Left colon (tissue), 2 donors: ENCODE data around the gene TAF9B. TPM values are rescaled to one million over a fixed set of nuclear protein-coding genes. Genes with fewer than 3 reads are reported as not detected.
A peak's percentile ranks its signal among the peaks of the same experiment; 100 is the strongest.
"Not testable (repeated sequence)": the region's sequence is repeated elsewhere in the genome, so short reads cannot be mapped to it uniquely, and the experiment has no call there.

Experiments
- ATAC-seq: fragments of 200-7000 bp; cut with Tn5 transposase; one replicate; pipeline ENCODE4 v1.9.1; 2020; ENCODE audit warnings: mild to moderate bottlenecking, moderate library complexity
- DNase-seq, 2 donors: peaks; one replicate each; pipeline ENCODE4 v3.0.0-alpha.2; 2020
- intact Hi-C, 2 donors: fragments of 100-400 bp; cut with DNase I in 1 of 2; cut with micrococcal nuclease in 1 of 2; formaldehyde crosslinking; loops; one replicate each; pipeline versions ENCODE4 v1.11.2 to v1.14.0; 2022; cut with DNase I, micrococcal nuclease
- long read RNA-seq: library from polyadenylated mRNA; unstranded; transcript quantifications from one replicate; pipeline ENCODE4 v2.0.0, GENCODE V29; 2021
- total RNA-seq, 2 donors: library from RNA; stranded (reverse); fragmentation: NEBNext Ultra II Directional; extraction: Animal tissue kit (Norgen Biotek cat#: 25700); gene quantifications; one replicate each; pipeline ENCODE4 v1.2.1, GENCODE V29; 2021
- donor health status: DM: no; HTN: no; CAD: no.
- donor health status: DM: yes; HTN: yes; CAD: no.

TAF9B gene, protein sequence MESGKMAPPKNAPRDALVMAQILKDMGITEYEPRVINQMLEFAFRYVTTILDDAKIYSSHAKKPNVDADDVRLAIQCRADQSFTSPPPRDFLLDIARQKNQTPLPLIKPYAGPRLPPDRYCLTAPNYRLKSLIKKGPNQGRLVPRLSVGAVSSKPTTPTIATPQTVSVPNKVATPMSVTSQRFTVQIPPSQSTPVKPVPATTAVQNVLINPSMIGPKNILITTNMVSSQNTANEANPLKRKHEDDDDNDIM
- 1 to 10 TPM; 3.7 to 5.4 TPM for total RNA-seq
- long read RNA-seq, partial matches to known transcripts = 0 of 3 reads
- long read RNA-seq, other reads (novel, unspliced or antisense) = 0 of 3 reads

DNA sequence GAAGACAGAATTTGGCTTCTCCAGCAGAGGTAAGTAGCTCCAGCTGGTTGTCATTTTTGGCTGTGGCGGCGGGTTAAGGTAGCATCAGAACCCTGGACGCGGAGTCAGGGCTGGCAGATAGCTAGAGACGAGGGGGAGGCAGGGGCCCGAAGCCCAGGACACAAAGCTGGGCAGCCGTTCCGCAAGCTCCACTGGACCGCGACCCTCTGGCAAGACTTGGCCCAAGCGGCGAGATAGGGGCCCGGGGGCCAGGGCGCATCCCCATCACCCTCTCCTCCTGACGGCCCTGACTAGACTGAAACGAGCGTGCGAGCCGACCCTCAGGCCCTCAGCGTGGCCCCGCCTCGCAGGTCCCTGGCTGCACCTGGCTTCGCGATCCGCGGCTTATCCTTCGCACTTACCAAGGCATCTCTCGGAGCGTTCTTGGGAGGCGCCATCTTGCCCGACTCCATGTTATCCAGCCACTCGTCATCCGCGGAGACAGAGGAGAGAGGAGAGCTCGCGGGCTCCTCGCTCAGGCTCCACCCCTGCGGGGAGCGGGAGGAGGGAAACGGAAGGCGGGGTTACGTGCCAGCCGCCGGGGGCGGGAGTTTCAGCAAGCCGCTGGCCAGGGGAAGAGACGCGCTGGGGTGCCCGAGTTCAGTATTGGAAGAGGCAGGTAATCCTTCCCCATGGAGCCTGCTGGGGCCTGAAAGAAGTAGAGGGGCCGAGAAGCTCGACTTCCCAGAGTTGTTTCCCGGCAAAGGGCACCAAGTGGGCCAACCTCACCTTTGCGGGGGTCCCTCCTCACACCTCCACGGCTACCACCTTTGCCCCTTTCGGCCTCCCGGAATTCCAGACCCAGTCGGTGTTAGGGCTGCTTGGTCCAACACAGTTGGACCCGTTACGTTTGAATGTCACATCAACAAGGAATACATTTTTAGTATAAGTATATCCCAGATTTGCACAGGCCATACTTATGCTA, at the start of gene TAF9B:
TSS of gene TAF9B (minus strand) at position 491 of the 964 bp plus-strand sequence. CDS start at position 452, 39 bp downstream.
- DNase-seq (peak; percentile 84 to 85), ATAC-seq (peak; percentile 98)
- intact Hi-C loops = no loop called here

DNA sequence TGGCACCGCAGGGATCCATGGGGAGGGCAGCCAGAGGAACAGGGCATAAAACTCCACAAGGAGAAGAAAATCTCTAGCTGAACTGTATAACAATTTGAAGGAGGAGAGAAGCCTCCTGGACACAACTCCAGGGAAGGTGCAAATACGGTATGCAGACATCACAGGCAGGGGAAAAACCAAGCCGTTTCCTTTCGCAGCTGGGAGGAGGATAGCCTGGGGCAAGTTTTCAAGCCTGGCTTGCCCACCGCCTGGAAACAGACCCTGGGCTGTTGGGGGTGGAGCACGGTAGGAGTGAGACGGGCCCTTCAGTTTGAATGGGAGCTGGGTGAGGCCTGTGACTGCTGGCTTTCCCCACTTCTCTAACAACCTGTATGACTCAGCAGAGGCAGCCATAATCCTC, 43.4 kb upstream of the TAF9B start:
- intact Hi-C loops = no loop called here
- ATAC-seq = no peak
- DNase-seq = no peak

DNA sequence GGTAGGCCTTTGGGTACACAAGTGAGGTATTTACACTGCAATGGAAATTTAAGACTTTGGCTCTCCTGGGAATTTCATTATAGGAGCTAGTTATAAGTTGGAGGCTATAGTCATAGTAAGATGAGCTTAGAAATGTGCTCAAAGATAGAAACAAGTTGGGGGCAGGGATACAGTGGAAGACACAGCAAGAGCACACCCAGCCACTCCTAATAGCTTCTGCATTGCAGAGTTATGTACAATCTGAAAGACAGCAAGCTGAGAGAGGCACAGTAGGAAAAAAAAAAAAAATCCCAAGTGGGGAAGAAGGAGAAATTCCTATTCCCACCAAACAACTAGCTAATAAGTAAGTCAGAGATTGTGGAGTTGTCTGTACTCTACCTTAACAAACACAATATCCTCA, 41.9 kb upstream of the TAF9B start:
- ATAC-seq (no peak), DNase-seq (no peak)
- intact Hi-C loops = no loop called here

DNA sequence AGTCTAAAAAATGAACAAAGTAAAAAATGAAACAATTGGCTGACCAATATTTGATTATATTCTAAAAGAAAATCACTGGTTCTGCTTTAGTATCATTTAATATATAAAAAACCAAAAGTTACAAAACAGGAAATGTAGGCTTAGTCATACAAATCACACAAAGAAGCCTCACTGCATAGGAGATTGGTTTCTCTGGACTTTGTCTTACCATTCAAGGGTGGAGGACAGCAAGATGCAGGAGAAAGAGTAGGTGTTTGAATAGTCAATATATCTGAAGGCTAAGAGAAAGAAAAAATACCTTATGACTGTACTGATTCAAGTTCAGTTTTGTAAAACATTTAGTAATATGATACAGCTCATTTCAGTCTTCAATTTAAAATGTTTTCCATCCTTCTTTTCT, 28.6 kb upstream of the TAF9B start:
- intact Hi-C loops = no loop called here
- no peak for ATAC-seq
- DNase-seq = no peak

DNA sequence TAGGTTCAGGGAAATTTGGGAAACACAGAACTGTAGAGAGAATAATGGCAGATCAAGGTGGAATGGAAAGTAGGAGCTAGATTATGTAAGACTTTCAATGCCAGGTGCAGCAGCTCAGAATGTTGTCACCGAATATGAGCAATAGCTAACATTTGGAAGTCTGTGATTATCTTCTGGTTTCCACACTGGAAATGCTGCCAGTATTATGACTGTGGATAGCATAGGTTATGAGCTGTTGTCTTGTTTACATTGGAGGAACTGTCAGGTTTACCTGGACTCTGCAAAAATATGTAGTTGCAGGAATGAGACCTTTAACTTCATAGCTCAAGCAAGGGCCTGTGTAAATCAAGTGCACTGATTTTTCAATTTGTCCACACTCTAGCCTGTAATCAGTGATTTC, 26.0 kb upstream of the TAF9B start:
- no peak for DNase-seq
- ATAC-seq = no peak
- intact Hi-C loops = no loop called here

DNA sequence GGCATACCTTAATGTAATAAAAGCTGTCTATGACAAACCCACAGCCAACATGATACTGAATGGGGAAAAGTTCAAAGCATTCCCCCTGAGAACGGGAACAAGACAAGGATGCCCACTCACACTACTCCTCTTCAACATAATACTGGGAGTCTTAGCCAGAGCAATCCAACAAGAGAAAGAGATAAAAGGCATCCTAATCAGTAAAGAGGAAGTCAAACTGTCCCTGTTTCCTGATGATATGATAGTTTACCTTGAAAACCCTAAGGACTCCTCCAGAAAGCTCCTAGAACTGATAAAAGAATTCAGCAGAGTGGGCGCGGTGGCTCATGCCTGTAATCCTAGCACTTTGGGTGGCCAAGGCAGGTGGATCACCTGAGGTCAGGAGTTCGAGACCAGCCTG, 23.7 kb upstream of the TAF9B start:
- intact Hi-C loops, DNase-seq, ATAC-seq: not testable (repeated sequence)

DNA sequence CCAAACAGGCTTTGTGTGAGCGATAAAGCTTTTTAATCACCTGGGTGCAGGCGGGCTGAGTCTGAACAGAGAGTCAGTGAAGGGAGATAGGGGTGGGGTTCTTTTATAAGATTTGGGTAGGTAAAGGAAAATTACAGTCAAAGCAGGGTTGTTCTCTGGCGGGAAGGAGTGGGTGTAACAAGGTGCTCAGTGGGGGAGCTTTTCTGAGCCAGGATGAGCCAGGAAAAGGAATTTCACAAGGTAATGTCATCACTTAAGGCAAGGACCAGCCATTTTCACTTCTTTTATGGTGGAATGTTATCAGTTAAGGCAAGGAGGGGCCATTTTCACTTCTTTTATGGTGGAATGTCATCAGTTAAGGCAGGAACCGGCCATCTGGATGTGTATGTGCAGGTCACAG, 21.3 kb upstream of the TAF9B start:
- DNase-seq, intact Hi-C loops, ATAC-seq: not testable (repeated sequence)

DNA sequence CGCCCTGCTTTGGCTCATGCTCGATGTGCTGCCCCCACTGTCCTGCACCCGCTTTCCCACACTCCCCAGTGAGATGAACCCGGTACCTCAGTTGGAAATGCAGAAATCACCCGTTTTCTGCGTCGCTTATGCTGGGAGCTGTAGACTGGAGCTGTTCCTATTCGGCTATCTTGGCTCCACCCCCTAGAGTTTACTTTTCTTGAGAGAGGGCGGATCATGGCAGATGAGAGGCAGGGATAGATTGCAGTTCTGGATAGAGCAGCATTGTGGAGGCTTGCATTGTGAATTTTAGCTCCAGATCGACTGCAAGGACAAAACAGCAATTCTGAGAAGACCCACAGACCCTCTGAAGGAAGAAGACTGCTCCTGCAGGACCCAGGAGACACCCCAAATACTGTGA, 18.4 kb upstream of the TAF9B start:
- intact Hi-C loops, ATAC-seq, DNase-seq: not testable (repeated sequence)

DNA sequence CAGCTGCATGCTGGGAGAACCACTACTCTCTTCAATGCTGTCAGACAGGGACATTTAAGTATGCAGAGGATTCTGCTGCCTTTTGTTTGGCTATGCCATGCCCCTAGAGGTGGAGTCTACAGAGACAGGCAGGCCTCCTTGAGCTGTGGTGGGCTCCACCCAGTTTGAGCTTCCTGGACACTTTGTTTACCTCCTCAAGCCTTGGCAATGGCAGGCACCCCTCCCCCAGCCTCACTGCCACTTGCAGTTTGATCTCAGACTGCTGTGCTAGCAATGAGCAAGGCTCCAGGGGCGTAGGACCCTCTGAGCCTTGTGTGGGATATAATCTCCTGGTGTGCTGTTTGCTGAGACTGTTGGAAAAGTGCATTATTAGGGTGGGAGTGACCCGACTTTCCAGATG, 17.9 kb upstream of the TAF9B start:
- intact Hi-C loops, DNase-seq, ATAC-seq: not testable (repeated sequence)

DNA sequence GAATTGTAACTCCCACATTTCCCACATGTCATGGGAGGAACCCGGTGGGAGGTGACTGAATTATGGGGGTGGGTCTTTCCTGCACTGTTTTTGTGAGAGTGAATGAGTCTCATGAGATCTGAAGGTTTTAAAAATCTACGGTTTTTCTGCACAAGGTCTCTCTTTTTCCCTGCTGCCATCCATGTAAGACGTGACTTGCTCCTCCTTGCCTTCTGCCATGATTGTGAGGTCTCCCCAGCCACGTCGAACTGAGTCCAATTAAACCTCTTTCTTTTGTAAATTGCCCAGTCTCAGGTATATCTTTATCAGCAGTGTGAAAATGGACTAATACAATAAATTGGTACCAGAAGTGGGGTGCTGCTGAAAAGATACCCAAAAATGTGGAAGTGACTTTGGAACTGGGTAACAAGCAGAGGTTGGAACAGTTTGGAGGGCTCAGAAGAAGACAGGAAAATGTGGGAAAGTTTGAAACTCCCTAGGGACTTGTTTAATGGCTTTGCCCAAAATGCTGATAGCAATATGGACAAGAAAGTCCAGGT, 7.6 kb upstream of the TAF9B start:
- intact Hi-C loops, ATAC-seq, DNase-seq: not testable (repeated sequence)

DNA sequence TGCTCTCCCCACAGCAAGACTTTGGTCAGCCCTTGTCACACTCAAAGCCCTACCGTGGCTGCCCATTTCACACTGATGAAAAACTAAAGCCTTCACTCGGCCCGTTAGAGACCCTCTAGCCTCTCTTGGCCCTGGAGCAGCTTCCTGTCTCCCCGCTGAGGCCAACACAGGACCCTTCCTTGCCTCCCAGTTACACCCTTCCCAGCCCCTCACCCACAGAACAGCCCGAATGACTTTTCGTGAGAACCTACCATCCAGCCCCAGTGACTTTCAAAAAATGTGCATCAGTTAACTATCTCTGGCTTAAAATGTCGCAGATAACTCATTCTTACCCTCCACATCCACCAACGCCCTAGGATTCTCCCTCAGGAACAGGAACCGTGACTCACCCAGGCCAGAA, 756 bp upstream of the TAF9B start:
- no peak for ATAC-seq
- intact Hi-C loops = no loop called here

DNA sequence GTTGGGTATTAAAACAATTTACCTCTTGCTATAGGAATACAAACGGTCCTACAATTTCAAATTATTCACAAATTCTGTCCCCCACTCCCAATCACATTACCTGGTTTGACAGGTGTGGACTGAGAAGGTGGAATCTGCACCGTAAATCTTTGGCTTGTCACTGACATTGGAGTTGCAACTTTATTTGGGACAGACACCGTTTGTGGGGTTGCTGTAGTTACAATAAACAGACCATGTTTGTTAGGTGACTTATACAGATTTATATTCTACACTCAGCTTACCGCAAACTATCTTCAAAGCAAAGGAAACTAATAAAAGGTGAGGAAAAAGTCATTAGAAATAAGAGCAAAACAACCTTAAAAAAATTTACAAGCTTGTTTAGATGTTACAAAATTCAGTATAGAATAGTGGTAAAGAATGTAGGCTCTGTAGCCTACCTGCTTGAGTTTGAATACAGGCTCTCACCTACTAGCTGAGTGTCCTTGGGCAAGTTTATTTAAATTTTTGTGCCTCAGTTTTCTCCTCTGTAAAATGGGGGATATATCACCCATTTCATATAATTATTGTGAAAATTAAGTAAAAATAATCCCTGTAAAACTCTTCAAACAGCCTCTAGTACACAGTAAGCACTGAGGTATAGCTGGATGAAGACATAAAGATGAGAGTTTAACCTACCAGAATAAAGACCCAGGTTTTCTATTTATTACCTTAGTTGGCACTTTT, 6.1 kb downstream of the TAF9B start:
- ATAC-seq = no peak
- intact Hi-C loops = no loop called here
- DNase-seq = no peak

More for the DNA sequence above, 756 bp upstream of the TAF9B start:
- no peak for DNase-seq

DNA sequence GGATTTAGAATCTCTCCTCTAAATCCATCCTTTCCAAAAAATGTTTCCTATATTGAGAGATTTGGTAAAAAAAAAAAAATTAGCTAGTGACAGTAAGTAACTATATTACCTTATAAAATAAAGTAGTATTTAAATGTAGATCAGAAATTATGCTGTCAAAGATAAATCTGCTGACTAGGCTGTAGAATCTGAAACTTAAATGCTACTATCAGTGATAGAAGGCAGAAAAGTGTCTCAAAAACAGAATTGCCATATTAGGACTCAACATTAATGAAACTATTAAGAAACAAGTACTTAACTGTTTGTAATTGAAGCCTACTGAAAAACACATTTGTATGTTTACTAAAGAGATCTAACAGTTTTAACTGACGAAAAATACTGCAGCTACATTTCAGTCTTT, 8.3 kb downstream of the TAF9B start:
- ATAC-seq (no peak), DNase-seq (no peak)
- intact Hi-C loops = no loop called here

DNA sequence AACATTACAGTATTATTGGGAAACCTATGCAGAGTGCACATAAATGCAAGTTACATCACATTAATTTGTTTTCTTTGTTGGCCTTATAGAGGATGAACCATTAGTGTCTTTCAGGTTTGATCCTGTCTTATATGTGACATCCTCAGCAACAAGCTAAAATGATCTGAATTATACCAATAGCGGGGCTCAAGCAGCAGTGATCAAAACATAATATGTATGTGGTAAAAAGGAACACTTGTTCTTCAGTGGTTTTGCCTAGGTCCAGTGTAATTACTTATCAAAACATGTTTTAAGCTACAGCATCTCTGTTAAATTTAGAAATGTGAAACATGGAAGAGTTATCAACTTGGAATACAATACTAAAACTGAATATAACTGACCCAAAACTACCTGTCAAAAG, 9.1 kb downstream of the TAF9B start:
- DNase-seq = no peak
- ATAC-seq = no peak
- intact Hi-C loops = no loop called here

DNA sequence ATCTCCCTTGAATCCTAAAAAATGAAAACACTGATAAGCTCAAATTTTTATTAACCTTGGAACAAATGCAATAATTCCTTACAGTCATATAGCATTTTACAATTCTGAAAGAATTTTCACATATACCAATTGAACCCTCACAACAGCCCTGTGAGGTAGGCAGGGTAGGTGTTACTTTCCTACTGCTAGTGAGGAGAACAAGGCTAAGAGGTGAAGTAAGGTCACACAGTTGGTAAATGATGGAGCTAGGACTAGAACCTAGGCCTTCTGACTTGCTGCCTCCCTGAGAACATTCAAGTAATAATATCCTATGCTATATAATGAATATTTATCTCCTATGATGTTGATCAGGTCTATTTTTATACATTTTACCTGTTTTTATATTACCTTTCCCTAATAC, 9.7 kb downstream of the TAF9B start:
- intact Hi-C loops = no loop called here
- no peak for ATAC-seq
- no peak for DNase-seq

DNA sequence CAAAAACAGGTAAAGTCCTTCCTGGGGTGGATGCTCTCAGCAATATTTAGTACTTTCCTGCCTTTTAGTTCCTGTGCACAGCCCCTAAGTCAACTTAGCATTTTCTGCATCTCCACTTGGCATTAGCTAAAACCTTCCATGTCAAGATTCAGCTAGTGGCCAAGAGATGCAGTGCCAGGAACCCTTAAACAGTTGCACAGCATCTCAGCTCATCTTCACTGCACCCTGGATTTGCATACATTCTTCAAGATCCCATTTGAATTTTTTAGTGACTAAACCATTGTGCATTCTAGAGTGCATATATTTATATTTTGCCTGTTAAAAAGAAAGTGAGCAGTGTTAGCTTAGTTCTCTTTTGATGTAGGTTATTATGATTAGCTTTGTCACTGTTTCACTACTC, 13.7 kb downstream of the TAF9B start:
- ATAC-seq, intact Hi-C loops, DNase-seq: not testable (repeated sequence)

DNA sequence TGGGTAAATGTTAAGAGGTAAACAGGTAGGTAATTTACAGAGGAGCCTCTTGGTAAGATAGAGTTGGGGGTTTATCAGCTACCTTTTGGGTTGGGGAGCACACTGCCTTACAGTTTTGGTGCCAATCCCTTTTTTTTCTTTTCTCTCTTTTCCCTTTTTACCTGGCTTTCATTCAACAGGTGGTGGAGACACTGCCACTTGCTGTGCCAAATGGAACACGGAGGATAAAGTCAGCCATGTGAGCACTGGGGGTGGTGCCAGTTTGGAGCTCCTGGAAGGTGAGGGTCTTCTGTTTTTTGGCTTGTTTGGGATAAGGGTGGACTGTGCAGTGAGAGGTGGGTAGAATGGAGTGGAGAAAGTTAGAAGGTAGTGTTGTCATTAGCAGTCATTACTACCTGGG, 14.3 kb downstream of the TAF9B start:
- intact Hi-C loops = no loop called here
- DNase-seq = no peak
- no peak for ATAC-seq

DNA sequence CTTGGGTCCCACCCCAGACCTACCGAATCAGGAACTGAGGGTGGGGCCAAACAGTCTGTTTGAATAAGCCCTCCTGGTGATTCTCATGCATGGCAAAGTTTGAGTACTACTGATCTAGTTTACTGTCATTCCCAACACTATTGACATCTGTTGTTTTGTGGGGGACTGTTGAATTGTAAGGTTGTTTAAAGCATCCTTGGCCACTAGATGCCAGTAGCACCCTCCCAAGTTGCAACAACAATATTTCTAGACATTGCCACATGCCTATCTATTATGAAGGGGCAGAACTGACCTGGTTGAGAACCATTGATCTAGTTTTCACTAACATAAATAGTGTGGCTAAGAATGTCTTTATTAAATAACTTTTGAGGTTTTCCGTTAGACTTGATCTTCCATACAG, 15.1 kb downstream of the TAF9B start:
- DNase-seq (no peak), ATAC-seq (no peak)
- intact Hi-C loops = no loop called here

DNA sequence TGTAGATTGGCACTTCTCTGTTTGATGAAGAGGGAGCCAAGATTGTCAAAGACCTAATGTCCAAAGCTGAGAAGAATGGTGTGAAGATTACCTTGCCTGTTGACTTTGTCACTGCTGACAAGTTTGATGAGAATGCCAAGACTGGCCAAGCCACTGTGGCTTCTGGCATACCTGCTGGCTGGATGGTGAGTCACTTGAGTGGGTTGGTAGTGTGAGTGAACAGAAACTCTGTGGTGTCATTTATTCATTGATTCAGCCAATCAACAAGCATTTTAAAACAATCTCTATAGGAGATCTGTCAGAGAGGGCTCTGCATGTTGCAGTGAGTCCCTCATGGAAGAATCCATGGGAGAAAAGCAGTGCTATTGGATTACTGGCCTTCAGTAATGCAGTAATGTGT, 16.3 kb downstream of the TAF9B start:
- ATAC-seq (no peak), DNase-seq (no peak)
- intact Hi-C loops = no loop called here
